GM18520 (cell line): ENCODE results near the gene OCA2.

Source experiments
- ATAC-seq: cut with Tn5 transposase; IDR thresholded peaks from one replicate; pipeline ENCODE4 v1.9.1; 2021; ENCODE audit not compliant: unreplicated experiment

OCA2 gene

DNA sequence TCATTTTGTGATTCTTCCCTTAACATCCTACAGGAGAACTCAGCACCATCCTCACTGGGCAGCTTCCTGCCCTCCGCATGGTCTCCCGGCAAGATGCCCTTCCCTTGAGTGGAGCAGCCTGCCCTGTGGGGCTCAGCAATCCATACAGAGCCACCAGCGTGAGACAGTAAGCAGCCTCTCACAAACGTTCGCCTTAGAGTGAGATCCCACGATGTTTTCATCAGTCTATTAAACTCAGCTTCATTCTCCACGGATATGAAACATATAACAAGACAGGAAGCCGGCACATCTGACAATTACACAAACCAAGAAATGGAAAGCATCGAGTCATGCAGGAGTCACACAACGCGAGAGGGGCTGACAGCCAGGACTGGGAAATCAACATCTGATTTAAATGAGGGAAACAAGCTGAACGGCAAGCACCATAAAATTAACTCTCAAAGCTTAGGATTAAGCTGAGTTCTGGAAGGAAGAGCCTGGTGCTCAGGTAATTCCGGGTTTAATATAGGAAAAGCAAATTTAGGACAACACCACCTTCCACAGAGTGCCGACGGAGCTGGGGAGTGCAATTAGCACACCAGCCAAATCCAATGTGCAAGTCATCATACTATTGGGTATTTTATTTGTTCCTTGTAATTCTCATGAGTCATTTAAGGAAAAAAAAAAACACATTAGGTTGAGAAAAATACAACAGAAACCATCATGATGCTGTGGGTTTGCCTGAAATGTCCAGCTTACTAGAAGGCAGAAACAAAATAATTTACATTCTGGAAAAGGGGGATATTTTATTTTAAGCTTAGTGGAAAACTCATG, 272.0 kb downstream of the OCA2 start:
- no peak for ATAC-seq

DNA sequence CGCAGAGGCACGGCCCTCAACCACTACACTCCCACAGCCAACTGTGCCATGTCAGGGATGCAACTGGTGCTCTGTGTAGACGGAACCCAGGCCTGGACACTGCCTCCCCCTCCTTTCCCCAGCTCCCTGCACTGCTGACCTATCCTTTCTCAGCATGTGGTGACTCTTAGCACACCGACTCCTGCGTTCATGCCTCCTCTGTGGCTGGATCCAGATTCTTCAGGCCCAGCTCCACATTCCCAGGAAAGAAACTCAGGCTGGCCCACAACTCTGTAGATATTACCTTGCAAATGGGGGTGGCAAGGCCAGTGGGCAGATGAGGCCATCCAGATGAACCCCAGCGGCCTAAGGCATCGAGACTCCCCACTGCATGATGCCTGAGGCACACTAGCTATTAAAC, 272.7 kb downstream of the OCA2 start:
- ATAC-seq, result no peak

DNA sequence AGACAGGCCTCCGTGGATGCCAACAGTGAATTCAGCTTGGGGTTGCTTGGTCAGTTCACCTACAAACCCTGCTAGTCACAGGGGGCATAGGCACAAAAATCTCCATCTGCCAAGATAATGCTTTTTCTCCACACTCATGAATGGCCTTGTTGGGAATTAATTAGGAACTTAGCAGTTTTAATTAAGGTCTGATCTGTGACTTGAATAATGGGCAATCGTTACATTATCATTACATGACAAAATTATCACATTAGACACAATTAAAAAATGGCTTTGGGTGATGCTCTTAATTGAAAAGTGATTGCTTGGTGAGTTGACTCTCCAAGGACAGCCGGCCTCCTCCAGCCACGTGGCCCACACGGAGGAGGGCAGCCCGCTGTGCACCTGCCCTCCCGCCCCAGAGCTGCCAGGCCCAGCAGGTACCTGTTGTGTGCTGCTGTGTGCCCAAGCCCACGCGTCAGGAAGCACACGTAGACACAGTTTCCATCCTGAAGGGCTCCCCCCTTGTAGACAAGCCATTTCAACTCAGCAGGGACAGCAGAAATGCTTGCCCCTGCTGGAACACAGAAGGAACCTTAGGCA, 274.2 kb downstream of the OCA2 start:
- no peak for ATAC-seq

DNA sequence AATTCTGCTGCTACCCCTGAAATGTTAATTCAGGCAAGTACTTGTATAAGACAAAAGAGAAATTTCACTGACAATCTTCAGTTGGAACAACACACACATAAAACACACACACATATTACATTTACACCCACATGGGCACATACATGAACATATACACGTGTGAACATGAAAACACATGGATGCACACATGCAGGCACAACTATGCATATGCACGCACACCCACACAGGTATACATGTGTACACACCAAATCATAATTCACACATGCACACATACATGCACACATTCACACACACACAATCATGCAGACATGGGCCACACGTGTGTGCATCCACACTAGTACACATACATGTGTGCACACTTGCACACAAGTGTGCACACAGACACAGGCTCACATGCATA, 277.8 kb downstream of the OCA2 start:
- ATAC-seq, result no peak

DNA sequence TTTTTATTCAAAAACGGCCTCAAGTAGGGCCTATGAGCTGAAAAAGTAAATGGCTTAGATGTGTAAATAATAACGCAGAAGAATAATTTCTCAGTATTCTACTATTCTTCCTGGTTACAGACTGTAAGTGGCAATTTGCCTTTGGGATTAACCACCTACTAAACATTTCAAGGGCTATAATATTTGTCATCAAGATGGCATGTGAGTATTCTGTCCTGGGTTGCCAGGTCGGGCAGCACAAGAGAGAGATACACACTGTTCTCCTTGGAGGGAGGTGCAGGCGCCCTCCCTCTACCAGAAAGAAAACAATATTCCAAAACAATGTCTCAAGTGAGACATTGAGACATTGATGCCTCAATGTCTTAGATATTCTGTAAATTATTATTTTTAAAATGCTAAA, 278.4 kb downstream of the OCA2 start:
- no peak for ATAC-seq

DNA sequence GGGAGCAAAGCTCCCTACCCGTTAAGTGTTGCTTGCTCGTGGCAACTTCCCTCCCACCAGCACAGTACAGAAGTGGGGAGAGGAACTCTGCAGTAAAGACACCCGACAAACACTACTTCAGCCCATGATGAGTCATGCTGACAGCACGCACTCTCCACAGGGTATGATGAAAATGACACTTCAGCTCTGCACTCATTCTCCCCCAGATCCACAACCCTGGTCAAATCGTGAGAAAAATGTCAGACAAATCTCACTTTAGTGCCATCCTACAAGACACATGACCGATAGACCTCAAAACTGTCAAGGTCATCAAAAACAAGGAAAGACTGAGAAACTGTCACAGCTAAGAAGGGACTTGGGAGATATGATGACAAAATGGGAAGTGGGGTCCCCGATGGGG, 278.9 kb downstream of the OCA2 start:
- ATAC-seq, result no peak

DNA sequence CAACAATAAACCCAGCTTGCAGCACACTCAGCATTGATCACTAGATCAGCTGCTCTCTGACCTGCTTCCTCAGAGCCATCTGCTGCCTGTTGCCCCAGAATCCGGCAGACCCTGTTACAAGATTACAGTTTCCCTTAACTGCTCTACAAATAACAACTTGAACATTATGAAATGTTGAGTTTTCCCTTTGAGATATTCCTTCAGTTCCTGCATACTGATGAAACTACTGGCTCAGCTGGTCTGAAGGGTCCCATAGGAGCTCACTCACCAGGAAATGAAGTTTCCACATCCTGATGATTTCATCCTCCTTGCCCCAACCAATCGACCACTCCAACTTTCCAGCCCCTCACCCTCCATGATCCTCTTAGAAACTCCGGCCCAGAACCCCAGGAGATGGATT, 281.9 kb downstream of the OCA2 start:
- ATAC-seq, result no peak

DNA sequence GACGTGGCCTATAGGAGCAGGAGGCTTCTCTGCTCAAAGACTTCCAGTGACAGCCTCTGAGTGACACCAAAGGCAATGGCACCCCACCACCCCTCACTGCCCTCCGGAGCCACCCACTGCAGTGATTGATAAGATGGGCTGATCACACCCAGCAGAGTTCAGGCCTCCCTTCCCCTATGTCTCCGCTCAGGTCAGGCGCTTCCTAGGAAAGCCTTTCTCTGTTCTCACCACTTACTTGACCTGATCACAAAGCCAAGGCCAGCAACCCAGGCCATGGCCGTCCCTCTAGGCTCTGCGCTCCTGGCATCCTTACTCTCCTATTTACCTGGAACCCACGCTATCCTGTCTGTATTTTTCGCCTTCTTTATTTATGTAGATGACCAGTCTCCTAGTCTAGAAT, 282.3 kb downstream of the OCA2 start:
- no peak for ATAC-seq

DNA sequence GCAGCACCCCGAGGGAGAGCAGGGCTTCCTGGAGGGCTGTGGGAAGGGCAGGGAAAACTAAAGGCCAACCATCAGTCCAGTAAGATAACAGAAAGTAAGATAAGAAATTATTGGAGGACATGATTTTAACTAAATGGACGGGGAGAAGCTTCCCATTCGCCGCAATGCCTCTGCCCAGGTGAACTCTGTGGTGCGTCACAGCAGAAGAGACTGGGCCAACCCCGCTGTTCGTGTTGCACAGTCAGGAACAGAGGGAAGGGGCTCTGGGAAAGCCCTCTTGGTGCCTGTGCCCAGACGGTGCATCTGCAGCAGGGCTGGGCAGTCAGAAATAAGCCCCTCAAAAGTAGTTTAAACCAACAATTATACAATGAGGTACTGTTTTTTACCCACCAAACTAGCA, 284.1 kb downstream of the OCA2 start:
- ATAC-seq, result no peak

DNA sequence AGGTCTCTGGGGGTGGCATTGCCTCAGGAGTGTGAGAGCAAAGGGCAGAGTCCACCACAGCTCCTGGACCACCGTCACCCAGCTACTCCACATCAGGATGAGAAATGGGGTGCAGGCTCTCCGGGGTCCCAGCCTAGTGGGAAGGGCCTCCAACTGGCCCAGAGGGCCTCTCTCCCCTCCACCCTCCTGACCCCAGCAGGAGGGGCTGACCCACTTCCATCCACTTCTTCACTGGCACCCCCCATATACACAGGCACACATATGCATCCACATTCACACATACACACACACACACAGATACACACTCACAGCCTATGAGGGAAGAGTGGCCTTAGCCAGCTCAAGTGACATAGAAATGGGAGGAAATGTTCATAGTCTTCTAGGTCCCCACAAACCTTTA, 286.0 kb downstream of the OCA2 start:
- ATAC-seq, result no peak

DNA sequence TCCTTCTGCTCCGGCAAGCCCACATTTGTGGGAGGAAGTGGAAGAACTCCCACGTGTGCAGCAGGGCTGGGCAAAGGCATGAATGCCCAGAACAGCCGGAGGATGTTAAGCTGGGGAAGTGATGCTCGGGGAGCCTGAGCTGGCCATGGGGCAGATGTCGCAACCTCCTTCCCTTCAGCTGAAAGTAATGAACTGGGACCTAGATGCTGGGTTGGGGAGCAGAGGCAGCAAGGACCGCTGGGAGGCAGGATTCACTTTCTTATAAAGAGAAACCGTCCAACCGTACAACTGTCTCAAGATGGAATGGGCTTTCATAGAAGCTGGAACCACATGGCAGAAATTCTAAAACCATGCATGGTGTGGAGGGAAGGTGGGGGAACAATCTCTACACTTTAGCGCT, 290.9 kb downstream of the OCA2 start:
- no peak for ATAC-seq

DNA sequence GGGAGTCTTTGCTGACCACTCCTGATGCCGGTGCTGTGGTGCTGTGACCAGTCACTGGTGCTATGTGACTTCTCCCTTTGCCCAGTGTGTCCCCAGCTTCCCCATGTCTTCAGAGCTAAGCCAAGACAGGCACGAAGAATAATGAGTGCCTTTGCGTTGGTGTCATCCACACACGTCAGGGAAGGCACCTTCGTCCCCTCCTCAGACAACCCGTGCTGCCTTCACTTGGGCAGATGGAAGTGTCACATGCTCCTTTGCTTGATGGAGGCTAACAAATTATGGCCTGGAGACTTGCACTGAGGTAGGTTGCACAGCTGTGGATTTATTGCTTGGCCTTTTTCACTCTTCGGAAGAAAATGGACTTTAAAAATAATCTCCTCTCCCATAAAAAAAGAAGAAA, 291.8 kb downstream of the OCA2 start:
- no peak for ATAC-seq

DNA sequence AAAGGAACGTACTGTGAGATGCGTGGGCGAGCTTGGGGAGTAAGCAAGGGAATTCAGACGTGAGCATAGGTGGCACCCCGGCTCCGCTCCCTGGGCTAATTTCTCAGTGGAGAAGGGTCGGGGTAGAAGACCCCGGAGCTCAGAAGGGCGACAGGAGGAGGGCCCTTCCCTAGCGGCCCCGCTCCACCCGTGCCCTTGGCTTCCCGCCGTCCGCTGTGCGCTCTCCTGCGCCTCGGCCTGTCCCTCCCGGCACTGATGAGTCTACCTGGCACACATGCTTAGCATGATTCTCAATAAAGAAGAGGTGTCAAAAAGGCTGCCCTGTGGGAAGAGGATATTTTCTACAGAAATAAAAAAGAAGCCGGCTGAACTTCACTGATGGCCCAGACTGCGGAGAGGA, 292.7 kb downstream of the OCA2 start:
- no peak for ATAC-seq

DNA sequence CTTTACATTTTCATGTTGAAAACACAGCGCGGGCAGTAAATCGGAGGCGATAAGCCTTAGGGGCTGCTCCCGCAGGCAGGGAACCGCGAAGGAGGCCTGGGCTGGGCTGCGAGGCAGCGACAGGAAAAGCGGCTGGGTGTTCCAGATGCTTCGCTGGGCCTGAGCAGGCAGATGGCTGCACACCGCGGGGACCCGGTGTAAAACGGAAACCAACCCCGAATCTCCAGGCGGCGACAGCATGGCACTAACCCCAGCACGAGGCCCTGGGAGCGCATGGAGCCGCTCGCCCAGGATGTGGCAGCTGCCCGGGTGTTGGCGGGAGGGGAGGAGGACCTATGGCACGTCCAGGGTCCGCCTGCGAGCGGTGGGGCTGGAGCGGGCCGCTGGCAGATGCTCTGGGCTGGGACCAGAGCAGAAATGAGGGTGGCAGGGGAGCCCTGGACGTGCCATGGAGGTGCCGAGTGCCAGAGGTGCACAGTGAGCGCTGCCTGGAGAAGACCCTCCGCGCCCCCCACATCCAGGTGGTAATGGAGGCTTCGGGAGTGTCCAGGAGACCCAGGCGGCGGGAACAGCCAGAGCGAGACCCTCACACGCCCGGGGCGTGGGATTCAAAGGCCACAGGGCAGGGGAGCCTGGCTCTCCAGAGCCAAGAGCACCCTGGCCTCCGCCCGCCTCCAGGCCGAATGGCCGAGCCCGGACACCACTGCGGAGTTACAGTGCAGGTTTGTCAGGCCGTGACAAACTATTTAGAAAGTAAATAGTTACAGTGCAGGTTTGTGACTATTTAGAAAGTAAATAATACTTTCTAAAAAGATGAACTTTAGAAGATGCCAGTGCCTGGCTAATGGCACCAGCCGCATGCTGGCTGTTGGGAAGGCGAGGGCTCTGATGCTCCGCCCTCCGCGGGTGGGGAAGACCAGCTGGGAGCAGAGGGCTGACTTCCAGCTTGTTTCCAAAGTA, 293.6 kb downstream of the OCA2 start:
- no peak for ATAC-seq

DNA sequence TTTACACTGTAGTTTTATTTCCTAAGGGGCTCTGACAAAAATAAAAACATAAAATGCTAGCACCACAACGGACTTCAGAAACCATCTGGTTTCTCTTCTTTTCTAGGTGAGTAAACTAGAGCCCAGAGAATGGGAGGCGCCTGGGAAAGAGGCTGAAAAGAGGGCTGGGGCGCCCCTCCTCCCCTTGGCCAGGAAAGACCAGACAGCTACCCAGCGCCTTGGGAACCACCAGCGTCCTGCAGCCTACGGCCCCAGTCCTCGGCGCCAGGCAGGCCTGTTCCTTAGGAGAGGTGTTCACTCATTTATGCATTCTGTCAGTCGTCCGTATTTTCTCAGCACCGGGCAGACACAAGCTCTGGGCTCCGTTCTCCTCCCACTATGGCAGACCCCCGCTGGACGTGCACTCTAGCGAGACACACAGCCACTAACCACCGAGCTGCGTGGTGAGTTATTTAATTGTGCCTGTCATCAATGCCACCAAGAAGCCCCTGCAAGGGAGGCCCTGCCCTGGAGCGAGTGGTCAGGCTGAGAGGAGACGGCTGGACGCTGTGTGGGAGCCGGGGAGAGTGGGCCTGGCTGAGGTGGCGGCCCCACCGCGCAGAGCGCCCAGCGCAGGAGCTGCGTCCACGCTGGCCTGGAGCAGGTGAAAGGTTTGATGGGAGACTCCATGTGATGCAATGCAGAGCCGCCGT, 294.4 kb downstream of the OCA2 start:
- no peak for ATAC-seq

DNA sequence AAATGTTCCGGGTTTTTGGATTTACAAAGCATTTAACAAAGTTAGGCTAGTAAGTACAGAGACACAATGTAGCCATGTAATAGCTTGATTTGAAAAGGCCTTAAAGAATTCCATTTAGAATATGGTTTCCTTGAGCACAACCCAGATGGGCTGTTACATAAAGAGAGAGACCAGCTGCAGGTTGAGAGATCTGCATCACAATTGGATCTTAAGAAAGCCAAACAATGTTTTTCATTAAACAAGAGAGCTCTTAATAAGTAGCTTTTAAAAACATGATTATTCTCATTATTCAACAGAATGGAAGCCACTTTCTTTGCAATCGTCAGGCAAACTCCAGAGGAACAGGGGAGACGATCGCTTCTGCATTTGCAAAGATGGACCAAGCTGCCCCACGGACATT, 300.3 kb downstream of the OCA2 start:
- no peak for ATAC-seq

DNA sequence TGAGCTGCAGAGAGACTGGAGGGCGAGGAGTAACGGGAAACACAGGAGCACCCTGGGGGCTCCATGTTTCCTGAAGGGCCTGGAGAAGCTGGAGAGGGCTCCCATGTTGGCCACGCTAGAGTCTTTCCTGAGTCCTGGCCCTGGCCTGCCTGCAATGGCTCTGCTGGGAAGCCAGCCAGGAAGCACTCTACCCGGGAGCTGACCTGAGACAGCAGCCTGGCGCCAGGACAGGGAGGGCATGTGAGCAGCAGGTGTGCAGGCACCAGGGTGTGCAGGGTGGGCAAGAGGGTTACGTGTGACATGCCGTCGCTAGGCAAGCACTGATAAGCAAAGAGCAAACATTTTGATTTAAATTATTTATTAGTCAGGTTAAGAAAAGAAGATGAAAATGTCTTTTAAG, 301.4 kb downstream of the OCA2 start:
- ATAC-seq, result no peak

DNA sequence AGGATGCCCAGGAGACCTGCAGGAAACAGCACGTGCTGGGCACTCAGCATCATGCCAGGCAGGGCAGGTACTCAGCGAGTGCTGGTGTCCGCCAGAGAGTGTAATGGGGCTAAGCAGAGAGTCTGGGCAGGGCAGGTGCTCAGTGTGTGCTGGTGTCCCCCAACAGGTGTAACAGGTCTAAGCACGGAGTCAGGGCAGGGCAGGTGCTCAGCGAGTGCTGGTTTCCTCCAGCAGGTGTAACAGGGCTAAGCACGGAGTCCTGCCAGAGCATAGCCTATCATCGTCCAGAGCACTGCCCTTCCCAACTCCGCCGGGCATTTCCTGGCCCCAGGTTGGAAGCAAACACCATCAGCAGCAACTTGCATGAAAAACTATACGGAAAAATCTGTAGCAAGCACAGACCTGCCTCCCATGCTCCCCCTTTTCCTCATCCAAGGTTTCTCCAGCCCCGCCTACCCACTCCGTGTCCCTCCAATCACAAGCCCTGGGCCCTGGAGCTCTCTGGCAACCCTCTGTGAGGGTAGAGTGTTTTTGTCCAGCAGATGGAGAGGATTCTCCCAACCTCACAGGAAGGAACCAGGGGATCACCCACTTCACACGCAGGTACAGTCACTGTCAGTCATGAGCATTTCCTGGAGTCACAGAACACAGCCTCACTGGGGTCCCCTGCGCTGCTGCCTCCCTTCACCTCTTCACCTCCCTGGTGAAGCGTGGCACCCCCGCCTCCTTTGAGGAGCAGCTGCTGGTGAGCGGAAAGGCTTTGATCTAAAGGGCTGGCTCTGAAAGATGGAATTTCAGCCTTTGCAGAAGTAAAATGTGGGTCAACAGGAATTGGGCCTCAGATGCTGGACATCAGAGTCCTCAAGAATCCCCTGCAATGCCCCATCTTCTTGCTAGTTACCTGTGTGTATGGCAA, 302.5 kb downstream of the OCA2 start:
- ATAC-seq, result no peak

DNA sequence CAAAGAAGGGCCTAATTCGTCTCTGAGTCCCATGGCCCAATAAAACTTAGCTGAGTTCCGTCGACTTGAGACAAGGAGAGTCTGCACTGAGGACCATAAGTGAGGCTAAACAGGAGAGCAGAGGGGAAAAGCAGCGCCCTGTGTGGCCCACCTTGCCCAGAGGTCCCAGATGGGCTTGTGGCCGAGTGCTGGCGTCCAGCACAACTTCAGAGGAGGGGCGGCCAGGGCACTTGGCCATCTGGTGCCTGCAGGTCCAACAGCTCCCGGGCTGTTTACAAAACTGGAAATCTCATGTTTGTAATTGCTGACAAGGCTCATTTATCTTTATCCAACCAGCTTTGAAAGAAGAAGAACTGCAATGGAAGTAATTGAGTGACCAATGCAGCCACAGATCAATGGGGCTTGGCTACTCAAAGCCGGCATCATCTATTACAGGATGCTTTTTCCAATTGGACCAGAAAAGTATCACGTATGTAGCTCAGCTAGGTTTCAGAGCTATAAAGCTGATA, 306.3 kb downstream of the OCA2 start:
- no peak for ATAC-seq

DNA sequence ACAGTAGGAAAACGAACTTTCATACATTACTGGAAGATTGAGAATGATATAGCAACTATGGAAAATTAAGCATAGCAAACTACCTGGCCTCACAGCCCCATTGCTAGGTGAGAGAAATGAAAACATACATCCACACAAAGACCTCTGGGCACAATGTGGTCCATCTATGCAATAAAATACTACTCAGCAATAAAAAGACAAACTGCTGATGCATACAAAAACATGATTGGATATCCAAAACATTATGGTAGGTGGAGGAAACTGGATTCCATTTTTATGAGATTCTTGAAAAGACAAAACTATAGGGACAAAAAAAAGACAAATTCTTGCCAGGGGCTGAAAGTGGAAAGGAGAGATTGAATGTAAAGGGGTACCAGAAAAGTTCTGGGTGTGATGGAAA, 308.8 kb downstream of the OCA2 start:
- ATAC-seq, result no peak
